NCI-H1930 (cell line): Measurements from ENCODE around the gene DTNBP1.
"Not testable (repeated sequence)": the region's sequence is repeated elsewhere in the genome, so short reads cannot be mapped to it uniquely, and the experiment has no call there.

Experiments
- DNase-seq, 2 experiments: peaks; one replicate each; lab custom pipeline; 2025; lab: John Stamatoyannopoulos, UW

The DTNBP1 gene

DNA sequence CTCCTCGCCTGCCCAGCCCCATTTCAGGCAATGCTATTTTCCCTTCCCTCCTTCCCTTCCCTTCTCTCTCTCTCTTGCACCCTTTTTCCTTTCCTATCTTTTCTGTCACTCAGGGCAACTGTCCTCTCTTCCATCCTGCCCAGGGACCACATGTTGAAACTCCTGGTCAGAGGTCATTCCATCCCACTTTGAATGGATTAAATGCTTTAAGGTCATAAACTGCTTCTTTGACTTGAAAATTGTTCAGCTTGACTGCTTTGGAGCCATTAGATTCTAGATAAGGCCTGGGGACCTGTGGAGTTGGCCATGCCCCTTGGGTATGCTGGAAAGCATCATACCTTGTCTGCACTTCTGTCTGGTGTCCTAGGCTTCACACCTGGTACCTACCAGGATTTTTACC, 106.1 kb downstream of the DTNBP1 start:
- DNase-seq: no peak

DNA sequence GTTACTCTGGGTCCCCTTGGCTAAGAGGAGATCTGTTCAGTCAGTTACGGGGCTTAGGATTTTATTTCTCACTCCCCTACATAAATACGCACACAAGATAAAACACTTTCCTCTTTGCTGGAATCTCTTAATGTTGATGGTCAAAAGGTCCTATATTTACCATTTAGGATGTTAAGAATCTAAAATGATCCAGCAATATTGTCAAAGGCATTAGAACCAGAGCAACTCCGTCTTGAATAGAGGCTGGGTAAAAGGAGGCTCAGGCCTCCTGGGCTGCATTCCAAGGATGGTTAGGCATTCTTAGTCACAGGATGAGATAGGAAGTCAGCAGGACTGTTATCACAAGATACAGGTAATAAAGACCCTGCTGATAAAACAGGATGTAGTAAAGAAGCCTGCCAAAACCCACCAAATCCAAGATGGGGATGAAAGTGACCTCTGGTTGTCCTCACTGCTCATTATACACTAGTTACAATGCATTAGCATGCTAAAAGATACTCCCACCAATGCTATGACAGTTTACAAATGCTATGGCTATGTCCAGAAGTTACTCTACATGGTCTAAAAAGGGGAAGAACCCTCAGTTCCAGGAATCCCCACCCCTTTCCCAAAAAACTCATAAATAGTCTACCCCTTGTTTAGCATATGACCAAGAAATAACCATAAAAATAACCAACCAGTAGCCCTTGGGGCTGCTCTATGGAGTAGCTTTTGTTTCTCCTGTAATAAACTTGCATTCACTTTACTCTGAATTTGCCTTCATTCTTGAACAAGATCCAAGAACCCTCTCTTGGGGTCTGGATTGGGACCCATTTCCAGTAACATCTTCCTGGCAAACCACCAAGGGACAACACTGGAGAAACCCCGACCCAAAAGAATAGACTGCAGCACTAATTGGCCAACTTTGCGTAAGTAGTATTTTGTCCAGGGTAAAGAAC, 107.5 kb downstream of the DTNBP1 start:
- no peak for DNase-seq

DNA sequence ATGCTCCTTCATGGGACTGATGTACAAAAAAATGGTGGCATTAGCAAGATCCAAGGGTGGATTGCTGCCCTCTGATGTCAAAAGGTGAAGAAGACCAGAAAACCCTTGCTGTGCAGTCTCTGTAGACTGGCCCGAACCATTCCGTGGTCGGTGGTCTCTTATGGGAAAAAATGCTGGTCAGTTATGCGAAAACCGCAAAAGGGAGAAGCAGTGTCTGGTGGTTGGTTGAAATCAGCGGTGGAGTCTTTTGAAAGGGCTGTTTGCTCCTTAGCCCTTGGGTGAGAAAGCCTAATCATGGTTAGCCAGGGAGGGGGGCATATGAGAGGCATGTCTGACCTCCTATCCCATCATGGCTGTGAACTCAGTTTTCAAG, 108.1 kb downstream of the DTNBP1 start:
- DNase-seq: no peak

DNA sequence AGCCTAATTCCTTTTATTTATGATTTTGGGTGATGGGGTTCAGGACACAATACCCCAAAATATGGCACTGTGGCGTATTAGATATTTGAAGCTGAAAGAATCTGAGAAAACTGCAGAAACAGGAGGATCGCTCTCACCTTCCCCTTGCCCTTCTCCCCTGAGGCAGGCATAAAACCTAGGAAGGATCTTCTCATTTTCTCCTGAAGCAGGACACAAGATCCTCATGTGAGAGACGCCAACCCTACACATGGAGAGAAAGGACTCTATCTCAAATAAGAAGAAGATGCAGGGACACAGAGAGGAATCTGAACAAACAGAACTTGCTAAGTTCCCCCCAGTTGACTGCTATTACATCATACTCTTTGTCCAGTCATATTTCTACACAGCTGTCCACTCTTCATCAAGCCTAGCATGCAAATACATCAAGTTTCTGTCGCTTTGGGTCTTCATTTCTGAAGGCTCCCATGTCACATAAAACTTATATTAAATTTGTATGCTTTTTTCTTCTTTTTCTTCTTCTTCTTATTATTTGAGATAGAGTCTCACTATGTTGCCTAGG, 109.0 kb downstream of the DTNBP1 start:
- no peak for DNase-seq

DNA sequence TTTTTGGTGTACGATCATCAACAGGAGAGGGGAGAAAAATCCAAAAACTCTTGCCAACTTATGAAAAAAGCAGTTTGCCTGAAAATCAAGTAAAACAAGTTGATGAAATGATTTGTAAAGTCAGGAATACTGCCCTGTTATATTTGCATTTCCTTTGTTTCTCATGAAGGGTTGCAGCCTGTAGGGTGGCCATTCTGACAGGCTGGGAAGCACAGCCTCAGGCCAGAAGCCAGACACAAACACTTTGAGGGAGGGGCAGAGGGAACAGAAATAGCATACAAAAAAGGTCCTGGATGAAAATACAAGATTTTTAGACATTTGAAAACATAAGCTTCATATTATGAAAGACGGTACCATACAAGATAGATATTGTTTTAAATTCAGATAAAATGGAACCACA, 109.8 kb downstream of the DTNBP1 start:
- no peak for DNase-seq

DNA sequence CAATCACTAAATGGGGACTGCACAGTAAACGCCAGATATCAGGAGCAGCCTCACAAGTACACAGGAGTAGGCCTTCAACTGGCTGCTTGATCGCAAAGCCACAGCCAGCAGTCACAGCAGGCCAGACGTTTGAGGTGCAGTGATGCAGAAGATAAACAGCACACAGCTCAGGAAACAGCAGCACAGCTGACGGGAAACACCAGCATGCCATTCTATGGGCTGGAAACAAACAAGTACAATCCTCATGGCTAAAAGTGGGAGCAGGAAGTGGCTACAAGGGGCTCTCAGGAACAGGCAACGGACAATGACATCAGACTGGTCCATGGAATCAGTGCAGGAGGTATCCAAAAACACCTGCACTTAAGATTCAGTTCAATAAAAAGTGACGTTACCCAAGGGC, 111.0 kb downstream of the DTNBP1 start:
- no peak for DNase-seq

DNA sequence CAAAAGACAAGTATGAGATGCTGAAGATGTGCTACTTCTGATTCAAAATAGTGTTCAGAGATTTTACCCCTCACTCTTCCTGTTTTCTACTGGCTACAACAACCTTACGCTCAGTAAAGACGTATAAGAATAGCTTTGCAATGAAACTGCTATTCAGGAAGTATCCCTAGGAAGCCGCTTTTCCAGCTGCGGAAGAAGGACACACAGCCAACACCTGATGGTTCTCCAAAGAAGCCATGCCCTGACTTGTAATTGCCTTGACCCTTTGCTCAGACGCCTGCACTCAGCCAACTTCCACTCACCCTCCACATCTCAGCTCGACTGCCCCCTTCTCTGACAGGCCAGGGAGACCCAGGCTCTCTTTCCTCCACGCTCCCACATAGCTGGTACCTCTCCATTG, 111.6 kb downstream of the DTNBP1 start:
- DNase-seq: no peak

DNA sequence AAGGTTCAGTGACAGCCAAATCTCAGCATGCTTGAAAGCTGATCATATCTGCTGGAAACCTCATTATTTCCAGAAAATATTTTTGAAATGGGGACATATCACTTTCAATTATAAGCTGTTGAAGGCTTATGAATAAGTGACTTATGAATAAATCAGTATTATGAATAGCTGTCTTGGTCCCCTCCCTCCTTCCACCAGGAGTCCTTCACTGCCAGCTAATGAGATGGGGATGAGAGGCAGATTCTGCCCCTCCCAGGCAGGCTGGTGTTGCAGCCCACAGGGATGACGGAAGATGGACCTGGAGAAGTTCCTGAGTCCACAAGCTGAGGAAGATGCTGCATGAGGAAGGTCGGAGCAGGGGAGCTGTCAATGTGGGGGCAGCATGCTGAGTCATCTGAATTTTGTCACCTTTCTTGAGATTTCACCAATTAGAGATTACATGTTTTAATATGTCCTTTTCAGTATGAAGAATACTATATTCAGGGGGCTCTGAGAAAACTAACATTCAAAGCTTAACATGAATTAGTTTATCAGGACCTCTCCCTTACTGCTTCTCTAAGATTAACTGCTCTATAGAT, 112.2 kb downstream of the DTNBP1 start:
- DNase-seq: no peak

DNA sequence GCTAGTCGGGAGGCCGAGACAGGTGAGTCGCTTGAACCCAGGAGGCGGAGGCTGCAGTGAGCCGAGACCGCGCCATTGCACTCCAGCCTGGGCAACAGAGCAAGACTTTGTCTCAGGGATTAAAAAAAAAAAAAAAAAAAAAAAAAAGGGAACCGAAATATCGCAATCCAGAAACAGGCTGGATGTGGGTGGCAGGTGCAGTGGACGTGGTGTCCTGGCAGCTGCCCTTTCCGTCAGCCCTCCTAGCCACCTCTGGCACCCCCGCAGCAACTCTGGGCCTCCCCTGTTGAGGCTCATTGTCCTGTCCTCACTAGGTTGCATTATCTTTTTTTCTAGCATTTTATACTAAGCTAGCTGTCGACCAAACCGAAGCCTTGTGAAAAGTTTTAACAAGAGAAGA, 113.5 kb downstream of the DTNBP1 start:
- DNase-seq: no peak

DNA sequence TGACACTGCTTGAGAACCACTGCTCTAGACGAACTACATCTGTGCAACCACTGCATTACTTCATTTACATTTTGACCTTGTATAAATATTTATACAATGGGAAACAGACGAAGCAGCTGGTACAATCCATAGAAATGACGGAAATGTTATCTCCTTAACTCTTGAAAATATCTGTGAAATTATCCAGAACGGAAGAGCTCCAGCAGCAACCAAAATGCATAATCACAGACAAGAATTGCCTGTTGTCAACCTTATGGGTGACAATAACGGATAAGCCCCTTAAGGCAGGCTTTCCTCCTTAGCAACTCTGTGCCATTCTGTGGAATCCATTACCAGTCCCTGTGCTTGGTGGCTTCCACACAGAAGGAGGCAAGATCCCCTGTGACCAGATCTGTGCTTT, 115.4 kb downstream of the DTNBP1 start:
- no peak for DNase-seq

DNA sequence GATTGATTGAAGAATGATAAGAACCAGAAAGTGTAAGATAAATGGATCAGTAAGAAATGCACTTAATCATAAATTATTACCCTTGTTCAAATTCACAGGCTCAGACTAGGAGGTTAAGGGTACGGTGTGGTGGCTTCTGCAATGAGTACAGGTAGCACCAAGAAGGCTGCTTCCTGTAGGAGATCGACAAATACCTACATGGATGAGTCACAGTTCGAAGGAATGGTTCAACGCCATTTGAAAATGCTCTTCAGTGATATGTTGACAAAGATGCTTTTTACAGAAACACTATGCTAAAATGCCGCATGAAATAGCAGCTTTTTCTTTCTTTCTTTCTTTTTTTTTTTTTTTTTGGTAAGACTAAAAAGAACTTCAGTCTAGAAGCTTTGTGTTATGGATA, 116.2 kb downstream of the DTNBP1 start:
- DNase-seq: no peak

DNA sequence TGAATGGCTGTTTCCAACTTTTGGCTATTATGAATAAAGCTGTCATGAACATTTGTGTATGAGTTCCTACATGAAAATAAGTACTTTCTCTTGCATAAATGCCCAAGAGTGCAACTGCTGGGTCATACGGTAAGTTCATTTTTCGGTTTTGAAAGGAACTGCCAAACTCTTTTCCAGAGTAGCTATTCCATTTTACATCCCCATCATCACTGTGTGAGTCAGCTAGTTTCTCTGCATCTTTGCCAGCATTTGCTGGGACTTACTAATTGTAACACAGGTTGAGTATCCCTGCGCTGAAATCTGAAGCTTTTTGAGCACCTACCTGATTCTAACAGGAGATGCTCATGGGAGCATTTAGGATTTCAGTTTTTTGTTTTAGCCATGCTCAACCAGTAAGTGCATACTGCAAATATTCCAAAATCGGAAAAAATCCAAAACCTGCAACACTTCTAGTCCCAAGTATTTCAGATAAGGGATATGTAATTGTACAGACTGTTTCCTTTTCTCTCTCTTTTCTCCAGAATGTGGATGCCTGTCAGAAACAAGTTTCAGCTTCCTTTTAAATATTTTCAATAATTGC, 118.4 kb downstream of the DTNBP1 start:
- no peak for DNase-seq

DNA sequence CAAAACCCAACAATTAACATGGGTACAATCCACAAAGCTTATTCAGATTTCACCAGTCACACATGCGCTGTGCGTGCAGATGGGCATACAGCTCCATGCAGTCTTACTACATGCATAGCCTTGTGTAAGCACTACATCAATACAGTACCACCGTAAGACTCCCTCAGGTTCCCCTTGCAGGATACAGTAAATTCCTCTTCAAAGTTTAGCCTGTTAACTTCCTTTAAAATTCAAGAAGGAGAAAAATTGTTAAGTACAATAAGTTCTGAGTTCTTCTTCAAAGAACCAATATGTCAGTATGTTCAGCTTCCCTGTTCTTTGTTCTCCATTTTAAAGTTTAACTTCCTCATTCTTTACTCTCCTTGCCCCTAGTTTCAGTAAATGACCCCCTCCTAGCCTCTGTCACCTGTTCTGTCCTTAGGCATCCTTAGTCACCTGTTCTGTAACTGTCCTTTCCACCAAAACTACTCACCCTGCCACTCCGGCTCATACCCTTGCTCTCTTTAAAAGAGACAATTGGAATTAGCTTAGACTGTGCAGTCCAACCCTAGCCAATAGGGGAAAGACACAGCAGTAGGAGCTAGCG, 119.4 kb downstream of the DTNBP1 start:
- DNase-seq: not testable (repeated sequence)

DNA sequence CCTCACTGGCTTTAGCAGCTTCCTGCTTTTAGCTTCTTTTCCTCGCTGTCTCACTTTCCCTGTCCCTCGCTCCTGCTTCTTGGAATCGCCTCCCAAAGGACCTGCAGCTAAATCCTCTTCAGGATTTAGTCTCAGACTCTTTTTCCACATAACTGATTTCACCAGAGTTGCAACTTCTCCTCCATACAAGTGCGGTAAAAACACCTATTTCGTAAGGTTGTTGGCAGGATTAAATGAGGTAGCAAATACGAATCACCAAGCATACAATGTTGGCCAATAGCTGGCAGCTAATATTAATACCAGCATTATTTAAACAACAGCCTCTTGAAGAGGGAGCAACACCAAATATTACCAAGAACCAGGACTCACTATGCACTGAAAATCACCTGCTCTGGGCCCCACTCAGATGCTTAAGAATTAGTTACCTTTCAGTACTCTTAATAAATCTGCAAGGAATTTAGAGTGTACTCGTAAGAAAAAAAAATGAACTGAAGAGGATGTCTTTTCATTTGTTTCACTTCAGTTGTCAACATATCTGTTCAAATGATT, 123.0 kb downstream of the DTNBP1 start:
- no peak for DNase-seq

DNA sequence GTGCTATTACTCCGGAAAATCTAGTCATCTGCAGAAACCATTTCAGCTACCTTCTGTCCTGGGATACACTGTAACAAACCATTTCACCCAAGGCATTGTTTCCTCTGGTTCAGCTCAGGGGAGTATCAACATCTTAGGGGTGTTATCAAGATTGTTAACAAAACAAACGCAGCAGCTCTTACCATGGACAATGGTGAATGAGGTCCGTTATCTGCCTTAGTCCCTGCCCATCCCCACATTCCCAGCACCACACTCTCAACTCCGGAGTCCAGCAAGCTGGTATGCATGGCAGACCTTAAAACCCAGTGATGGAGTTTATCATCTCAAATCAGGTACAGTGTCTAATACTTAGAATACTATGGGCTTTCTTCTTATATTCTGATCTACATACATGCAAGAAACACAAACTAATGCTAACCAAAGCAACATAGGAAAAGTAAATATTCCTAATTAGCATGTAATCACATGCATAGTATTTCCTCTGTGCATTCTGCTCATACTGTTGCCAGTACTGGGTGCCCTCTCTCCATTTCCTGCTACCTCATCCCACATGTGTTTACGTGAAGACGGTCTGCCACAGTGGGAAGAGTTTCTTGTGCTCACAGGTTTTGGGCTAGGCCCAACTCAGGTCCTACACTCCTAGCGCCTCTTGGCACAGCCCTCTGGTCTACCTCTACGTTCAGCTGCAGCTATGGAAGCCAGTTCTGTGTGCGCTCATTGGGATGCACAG, 123.9 kb downstream of the DTNBP1 start:
- no peak for DNase-seq

DNA sequence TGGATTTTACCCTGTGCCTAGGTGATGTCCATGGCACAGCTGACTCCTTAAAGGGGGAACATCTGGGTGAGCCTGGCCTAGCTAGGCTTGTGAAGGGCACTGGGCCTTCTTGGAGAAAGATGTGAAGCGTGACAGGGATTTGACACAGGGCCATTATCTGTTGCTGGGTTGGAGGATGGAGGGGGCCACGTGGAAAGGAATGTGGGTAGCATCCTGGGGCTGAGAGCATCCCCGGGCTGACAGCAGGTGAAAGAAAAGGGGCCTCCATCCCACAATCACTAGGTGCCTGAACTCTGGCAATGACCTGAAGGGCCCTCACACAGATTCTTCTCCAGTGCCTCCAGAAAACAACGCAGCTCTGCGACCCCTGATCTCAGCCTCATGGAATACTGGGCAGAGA, 124.7 kb downstream of the DTNBP1 start:
- no peak for DNase-seq

DNA sequence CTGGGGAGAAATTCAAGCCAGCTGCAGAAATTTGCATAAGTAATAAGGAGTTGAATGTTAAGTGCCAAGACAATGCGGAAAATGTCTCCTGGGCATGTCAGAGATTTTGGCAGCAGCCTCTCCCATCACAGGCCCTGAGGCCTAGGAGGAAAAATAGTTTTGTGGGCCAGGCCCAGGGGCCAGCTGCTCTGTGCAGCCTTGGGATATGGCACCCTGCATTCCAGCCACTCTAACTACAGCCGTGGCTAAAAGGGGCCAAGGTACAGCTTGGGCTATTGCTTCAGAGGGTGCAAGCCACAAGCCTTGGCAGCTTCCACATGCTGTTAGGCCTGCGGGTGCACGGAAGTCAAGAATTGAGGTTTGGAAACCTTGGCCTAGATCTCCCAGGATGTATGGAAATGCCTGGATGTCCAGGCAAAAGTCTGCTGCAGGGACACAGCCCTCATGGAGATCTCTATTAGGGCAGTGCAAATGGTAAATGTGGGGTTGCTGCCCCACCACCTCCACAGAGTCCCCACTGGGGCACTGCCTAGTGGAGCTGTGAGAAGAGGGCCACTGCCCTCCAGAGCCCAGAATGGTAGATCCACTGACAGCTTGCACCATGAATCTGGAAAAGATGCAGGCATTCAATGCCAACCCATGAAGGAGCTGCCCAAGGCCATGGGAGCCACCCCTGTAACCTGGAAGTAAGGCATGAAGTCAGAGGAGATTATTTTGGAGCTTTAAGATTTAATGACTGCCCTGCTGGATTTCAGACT, 126.5 kb downstream of the DTNBP1 start:
- no peak for DNase-seq

DNA sequence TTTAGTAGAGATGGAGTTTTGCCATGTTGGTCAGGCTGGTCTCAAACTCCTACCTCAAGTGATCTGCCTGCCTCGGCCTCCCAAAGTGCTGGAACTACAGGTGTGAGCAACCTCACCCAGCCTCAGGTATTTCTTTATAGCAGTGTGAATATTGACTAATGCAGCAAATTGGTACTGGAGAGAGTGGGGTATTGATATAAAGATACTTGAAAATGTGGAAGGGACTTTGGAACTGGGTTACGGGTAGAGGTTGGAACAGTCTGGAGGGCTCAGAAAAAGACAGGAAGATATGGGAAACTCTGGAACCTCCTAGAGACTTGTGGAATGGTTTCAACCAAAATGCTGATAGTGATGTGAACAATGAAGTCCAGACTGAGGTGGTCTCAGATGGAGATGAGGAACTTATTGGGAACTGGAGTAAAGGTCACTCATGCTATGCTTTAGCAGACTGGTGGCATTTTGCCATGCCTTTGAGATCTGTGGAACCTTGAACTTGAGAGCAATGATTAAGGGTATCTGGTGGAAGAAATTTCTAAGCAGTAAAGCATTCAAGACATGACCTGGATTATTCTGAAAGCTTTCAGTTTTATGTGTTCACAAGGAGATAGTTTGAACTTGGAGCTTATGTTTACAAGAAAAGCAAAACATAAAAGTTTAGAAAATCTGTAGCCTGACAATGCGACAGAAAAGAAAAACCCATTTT, 127.2 kb downstream of the DTNBP1 start:
- DNase-seq: no peak

DNA sequence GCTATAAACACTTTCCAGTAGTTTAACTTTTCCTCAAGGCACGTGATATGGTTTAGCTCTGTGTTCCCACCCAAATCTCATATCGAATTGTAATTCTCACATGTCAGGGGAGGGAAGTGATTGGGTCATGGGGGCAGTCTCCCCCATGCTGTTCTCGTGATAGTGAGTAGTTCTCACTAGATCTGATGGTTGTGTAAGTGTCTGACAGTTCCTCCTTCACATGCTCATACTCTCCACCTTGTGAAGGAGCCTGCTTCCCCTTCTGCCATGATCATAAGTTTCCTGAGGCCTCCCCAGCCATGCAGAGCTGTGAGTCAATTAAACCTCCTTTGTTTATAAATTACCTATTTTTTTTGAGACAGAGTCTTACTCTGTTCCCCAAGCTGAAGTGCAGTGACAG, 127.9 kb downstream of the DTNBP1 start:
- no peak for DNase-seq

DNA sequence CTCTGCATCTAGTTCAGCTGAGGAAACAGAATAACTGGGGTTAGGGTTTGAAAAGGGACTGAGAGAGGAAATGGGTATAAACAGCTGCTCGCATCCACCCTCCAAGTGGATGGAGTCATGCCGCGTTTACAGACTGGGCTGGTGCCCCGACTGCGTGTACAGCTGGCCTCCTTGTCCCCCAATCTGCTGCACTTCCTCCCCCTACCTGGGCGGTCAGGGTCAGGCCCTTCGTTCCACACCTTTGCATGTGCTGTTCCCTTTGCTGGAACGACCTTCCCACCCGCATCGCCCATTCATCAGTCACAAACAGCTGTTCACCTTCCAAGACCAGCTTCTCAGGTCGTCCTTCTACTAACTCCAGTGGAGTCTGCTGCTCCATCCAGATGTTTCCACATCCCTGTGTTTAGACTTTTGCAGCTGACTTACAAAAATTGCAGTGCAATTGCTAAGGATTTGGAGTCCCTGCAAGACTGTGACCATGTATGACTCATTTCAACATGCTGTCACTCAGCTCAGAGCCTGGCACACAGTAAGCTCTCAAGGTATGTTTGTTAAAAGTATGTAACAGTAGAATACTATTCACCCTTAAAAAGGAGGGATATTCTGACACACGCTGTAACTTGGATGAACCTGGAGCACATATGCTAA, 129.3 kb downstream of the DTNBP1 start:
- DNase-seq: no peak
